Endodermal cell (in vitro differentiated cells): ENCODE results near the gene GHRL. TPM values are rescaled to one million over a fixed set of nuclear protein-coding genes. Genes with fewer than 3 reads are reported as not detected.
A peak's percentile ranks its signal among the peaks of the same experiment; 100 is the strongest.

Source experiments
- DNase-seq: peaks from one replicate; pipeline ENCODE4 v3.0.0-alpha.2; 2017
- H3K27ac ChIP-seq: 2 replicates; pipeline ENCODE4 v1.5.1; 2013; ENCODE audit warnings: mild to moderate bottlenecking, low read depth, low read length, moderate library complexity
- H3K27me3 ChIP-seq: 2 replicates; pipeline ENCODE4 v1.6.1; 2013; ENCODE audit warnings: mild to moderate bottlenecking, low read length, moderate library complexity; ENCODE audit not compliant: insufficient read depth, control insufficient read depth, poor library complexity, severe bottlenecking
- H3K36me3 ChIP-seq: 2 replicates; pipeline ENCODE4 v1.7.0; 2013; ENCODE audit warnings: mild to moderate bottlenecking, low read length, moderate library complexity; ENCODE audit not compliant: control insufficient read depth, insufficient read depth
- H3K4me1 ChIP-seq: one replicate; pipeline ENCODE4 v1.7.0; 2013; ENCODE audit warnings: low read length; ENCODE audit not compliant: control insufficient read depth, insufficient read depth
- H3K4me3 ChIP-seq: 2 replicates; pipeline ENCODE4 v1.5.1; 2013; ENCODE audit warnings: mild to moderate bottlenecking, low read length, moderate library complexity
- H3K9ac ChIP-seq: 2 replicates; pipeline ENCODE4 v1.6.1; 2013; ENCODE audit warnings: mild to moderate bottlenecking, low read length, moderate library complexity; ENCODE audit not compliant: poor library complexity, severe bottlenecking; ENCODE audit errors: extremely low read depth
- H3K9me3 ChIP-seq: 2 replicates; pipeline ENCODE4 v1.6.1; 2013; ENCODE audit warnings: mild to moderate bottlenecking, low read length, moderate library complexity; ENCODE audit not compliant: control insufficient read depth
- H3K27ac Mint-ChIP-seq: 2 replicates; pipeline ENCODE4 v1.8.0; 2020; ENCODE audit warnings: mixed read lengths
- H3K27me3 Mint-ChIP-seq: 2 replicates; pipeline ENCODE4 v1.8.0; 2021; ENCODE audit warnings: mild to moderate bottlenecking, mixed read lengths; ENCODE audit not compliant: insufficient read depth
- H3K36me3 Mint-ChIP-seq: 2 replicates; pipeline ENCODE4 v1.8.0; 2020; ENCODE audit warnings: low read depth, mixed read lengths
- H3K4me1 Mint-ChIP-seq: 2 replicates; pipeline ENCODE4 v1.8.0; 2020; ENCODE audit warnings: mixed read lengths
- H3K4me3 Mint-ChIP-seq: 2 replicates; pipeline ENCODE4 v1.8.0; 2020; ENCODE audit warnings: mild to moderate bottlenecking, moderate library complexity, mixed read lengths
- H3K9me3 Mint-ChIP-seq: 2 replicates; pipeline ENCODE4 v1.8.0; 2020; ENCODE audit warnings: mild to moderate bottlenecking, mixed read lengths
- CTCF ChIP-seq: fragments of 200-600 bp; sonication (generic); conservative IDR thresholded peaks from 2 replicates; pipeline ENCODE4 v1.5.0; 2021; ENCODE audit warnings: antibody characterized with exemption, mild to moderate bottlenecking
- WGBS, 2 experiments: methylation state at CpG; one replicate each; pipeline versions ENCODE4 v1.1.5 to v1.1.7; 2013; ENCODE audit warnings: missing lambda C conversion rate in 2 of 2, mixed read lengths in 1 of 2; ENCODE audit not compliant: insufficient coverage in 1 of 2, insufficient read length in 1 of 2; 5-methylcytosine and 5-hydroxymethylcytosine counted together
- long read RNA-seq, 4 experiments: library from polyadenylated mRNA in 2 of 4; library from RNA in 1 of 4; library from capped mRNA in 1 of 4; stranded (forward) in 3 of 4; unstranded in 1 of 4; transcript quantifications; one replicate each; pipeline ENCODE4 v2.0.0, GENCODE V29; 2020 to 2021; ENCODE audit warnings: inconsistent platforms in 1 of 4
- polyA plus RNA-seq, 2 experiments: library from polyadenylated mRNA; stranded (reverse); fragments of 50-300 nt; gene quantifications; one replicate each; pipeline ENCODE4 v1.2.3, GENCODE V29; 2013
- total RNA-seq, 2 donors: library from RNA; stranded (reverse); fragmentation: NEBNext Ultra II Directional in 1 of 2; extraction: Animal tissue kit (Norgen Biotek cat#: 25700) in 1 of 2; gene quantifications; 2 replicates in 1 of 2; 3 replicates in 1 of 2; pipeline ENCODE4 v1.2.1, GENCODE V29; 2021

Gene GHRL, protein sequence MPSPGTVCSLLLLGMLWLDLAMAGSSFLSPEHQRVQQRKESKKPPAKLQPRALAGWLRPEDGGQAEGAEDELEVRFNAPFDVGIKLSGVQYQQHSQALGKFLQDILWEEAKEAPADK
- total RNA-seq, result not detected
- 0.36 TPM for polyA plus RNA-seq (2013, experiment 1 of 2)
- polyA plus RNA-seq (2013, experiment 2 of 2), result not detected
- long read RNA-seq, experiment 1, result 0 reads
- long read RNA-seq, experiment 2, partial matches to known transcripts, result 0 of 6 reads
- long read RNA-seq, experiment 2, other reads (novel, unspliced or antisense), result 6 of 6 reads
- long read RNA-seq, experiment 3, result 0 reads
- long read RNA-seq, experiment 4, result 0 reads

DNA sequence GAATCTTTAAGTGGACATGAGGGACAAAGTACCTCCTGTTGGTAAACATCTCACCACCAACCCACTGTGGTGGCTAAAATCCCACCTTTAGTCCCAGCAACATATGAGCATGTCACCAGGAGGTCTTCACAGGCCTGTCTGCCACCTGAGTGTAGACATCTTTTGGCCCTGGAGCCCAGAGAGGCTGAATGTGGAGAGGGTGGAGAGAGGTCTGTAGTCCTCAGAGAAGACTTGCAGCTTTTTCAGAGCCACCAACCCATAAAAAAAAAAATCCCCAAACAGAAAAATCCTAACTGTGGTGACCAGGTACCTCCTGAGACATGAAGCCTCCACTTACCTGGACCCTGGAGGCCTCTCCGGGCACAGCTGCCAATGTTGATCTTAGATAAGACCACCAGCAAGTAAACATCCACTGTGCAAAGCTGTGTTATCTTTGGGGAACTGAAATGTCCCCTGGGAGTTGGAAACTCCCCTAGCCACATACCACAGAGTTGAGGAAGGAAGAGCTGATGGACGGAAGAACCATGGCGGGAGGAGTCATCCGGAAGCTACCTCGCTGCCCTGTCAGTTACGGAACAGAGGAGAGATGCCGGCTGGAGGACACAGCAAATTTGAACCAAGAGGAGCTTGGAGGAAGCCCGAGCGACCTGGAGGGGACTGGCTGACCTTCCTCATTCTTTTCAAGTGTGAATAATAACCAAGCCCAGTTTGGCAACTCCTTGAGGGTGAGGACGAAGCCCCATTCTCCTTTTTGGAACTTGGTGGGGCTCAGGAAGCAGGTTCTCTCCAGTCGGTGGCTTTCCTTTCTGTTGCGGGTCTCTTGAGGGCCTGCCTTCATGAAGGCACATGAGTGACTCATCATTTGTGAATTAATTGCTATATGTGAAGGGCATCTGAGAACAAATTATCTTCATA, at the start of gene GHRL:
Gene GHRL (minus strand): TSS at position 443 of the 915 bp plus-strand sequence. CDS start 2,767 bp downstream, outside the sequence.
- Histone ChIP-seq H3K4me1 (peaks cover 3% of the 10 kb centered on the region), H3K9me3 (no peaks in the 10 kb centered on the region), H3K9ac (no peak within 1 kb of the TSS), H3K4me3 (peak within 1 kb of the TSS; percentile 7), H3K27me3 (no peaks in the 10 kb centered on the region), H3K36me3 (peaks cover 15% of the 10 kb centered on the region), H3K27ac (no peak within 1 kb of the TSS)
- WGBS, 2 experiments, result 89 to 90% methylated on average over 6 to 12 of the region's 12 CpGs
- H3K4me3 Mint-ChIP-seq, result no peak within 1 kb of the TSS
- H3K36me3 Mint-ChIP-seq, result peaks cover 22% of the 10 kb centered on the region
- TF ChIP-seq CTCF, result no peak
- no peaks in the 10 kb centered on the region for H3K27me3 Mint-ChIP-seq
- peaks cover 24% of the 10 kb centered on the region for H3K4me1 Mint-ChIP-seq
- no peak for DNase-seq
- no peaks in the 10 kb centered on the region for H3K9me3 Mint-ChIP-seq
- peak within 1 kb of the TSS; percentile 87 for H3K27ac Mint-ChIP-seq

GRCh38 chr3:10341901-10342398, 49.2 kb upstream of the GHRL start:
- Histone ChIP-seq H3K4me1 (peaks cover 8% of the 10 kb centered on the region), H3K9me3 (no peaks in the 10 kb centered on the region), H3K9ac (no peak overlapping the region), H3K36me3 (no peaks in the 10 kb centered on the region), H3K27ac (no peak overlapping the region), H3K4me3 (no peak overlapping the region), H3K27me3 (no peaks in the 10 kb centered on the region)
- Mint-ChIP-seq H3K4me3 (no peak overlapping the region), H3K27ac (no peak overlapping the region), H3K4me1 (peaks cover 14% of the 10 kb centered on the region), H3K36me3 (no peaks in the 10 kb centered on the region), H3K27me3 (no peaks in the 10 kb centered on the region), H3K9me3 (no peaks in the 10 kb centered on the region)
- WGBS, 2 experiments, result 85 to 88% methylated on average over 2 to 7 of the region's 7 CpGs
- no peak for DNase-seq
- no peak for TF ChIP-seq CTCF

- H3K36me3 Mint-ChIP-seq, result no peaks in the 10 kb centered on the region
- peaks cover 8% of the 10 kb centered on the region for H3K4me1 ChIP-seq
- H3K27ac Mint-ChIP-seq, result no peak overlapping the region
- H3K4me1 Mint-ChIP-seq, result peaks cover 14% of the 10 kb centered on the region
- no peak overlapping the region for H3K9ac ChIP-seq
- DNase-seq, result no peak
- H3K36me3 ChIP-seq, result no peaks in the 10 kb centered on the region
- H3K4me3 Mint-ChIP-seq, result no peak overlapping the region
- no peak for TF ChIP-seq CTCF
- no peaks in the 10 kb centered on the region for H3K9me3 Mint-ChIP-seq
- H3K9me3 ChIP-seq, result no peaks in the 10 kb centered on the region
- no peaks in the 10 kb centered on the region for H3K27me3 ChIP-seq
- no peaks in the 10 kb centered on the region for H3K27me3 Mint-ChIP-seq
- H3K4me3 ChIP-seq, result no peak overlapping the region
- H3K27ac ChIP-seq, result no peak overlapping the region
- 94 to 98% methylated on average over 13 to 18 of the region's 18 CpGs for WGBS, 2 experiments
Measured at GRCh38 chr3:10340476-10340875, 47.7 kb upstream of the GHRL start.
